Parathyroid adenoma (tissue), 2 donors: ENCODE data around the gene MAP7.

Experiments
- H2AFZ ChIP-seq: fragments of 300-600 bp; sonication (generic); one replicate; pipeline ENCODE4 v1.7.0; 2017; ENCODE audit warnings: antibody characterized with exemption, mild to moderate bottlenecking
- H3K27ac ChIP-seq: fragments of 300-600 bp; sonication (generic); one replicate; pipeline ENCODE4 v1.7.0; 2017
- H3K27me3 ChIP-seq: fragments of 300-600 bp; sonication (generic); one replicate; pipeline ENCODE4 v1.7.0; 2017; ENCODE audit warnings: low read length; ENCODE audit not compliant: control insufficient read depth, insufficient read depth
- H3K36me3 ChIP-seq: fragments of 300-600 bp; sonication (generic); one replicate; pipeline ENCODE4 v1.7.0; 2017; ENCODE audit warnings: low read length; ENCODE audit not compliant: control insufficient read depth, insufficient read depth
- H3K4me1 ChIP-seq: fragments of 300-600 bp; sonication (generic); one replicate; pipeline ENCODE4 v1.7.0; 2017; ENCODE audit warnings: control low read depth
- H3K4me2 ChIP-seq: fragments of 300-600 bp; sonication (generic); one replicate; pipeline ENCODE4 v1.7.0; 2017; ENCODE audit warnings: low read length
- H3K4me3 ChIP-seq: fragments of 300-600 bp; sonication (generic); one replicate; pipeline ENCODE4 v1.7.0; 2017; ENCODE audit warnings: low read depth, low read length
- H3K79me2 ChIP-seq: fragments of 300-600 bp; sonication (generic); one replicate; pipeline ENCODE4 v1.7.0; 2017; ENCODE audit warnings: control low read depth
- H3K9ac ChIP-seq: fragments of 300-600 bp; sonication (generic); one replicate; pipeline ENCODE4 v1.7.0; 2017; ENCODE audit warnings: mild to moderate bottlenecking
- H3K9me3 ChIP-seq: fragments of 300-600 bp; sonication (generic); one replicate; pipeline ENCODE4 v1.7.0; 2017; ENCODE audit warnings: low read length; ENCODE audit not compliant: control insufficient read depth
- TF ChIP-seq, protein P1 (sequence below): fragments of 300-600 bp; sonication (generic); IDR thresholded peaks from one replicate; pipeline ENCODE4 v1.7.0; 2017; ENCODE audit warnings: antibody characterized with exemption, mild to moderate bottlenecking
- donor health status: primary hyperparathyroidism.

Gene MAP7

DNA sequence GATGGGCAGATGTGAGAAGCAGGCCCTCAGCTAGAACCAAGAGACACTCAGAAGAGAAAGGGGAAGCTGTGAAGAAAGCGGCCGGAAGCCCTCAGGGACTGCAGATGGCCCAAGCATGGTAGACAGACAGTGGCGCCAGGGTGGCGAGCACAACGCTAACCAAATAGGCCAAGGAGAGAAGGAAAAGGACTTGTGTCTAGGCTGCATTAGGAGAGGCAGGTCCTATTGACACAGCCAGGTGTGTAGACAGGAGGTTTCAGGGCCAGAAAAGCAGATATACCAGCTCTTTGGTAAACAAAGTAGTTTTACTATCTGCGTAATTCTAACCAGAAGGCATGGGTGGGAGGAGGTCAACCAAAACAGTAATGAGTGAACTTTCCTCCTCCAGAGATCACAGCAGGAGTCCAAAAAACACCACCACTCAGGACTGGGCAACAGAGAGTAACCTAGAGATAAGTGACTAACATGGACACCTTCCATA lies 15.8 kb upstream of the MAP7 start:
- TF ChIP-seq, protein P1, sequence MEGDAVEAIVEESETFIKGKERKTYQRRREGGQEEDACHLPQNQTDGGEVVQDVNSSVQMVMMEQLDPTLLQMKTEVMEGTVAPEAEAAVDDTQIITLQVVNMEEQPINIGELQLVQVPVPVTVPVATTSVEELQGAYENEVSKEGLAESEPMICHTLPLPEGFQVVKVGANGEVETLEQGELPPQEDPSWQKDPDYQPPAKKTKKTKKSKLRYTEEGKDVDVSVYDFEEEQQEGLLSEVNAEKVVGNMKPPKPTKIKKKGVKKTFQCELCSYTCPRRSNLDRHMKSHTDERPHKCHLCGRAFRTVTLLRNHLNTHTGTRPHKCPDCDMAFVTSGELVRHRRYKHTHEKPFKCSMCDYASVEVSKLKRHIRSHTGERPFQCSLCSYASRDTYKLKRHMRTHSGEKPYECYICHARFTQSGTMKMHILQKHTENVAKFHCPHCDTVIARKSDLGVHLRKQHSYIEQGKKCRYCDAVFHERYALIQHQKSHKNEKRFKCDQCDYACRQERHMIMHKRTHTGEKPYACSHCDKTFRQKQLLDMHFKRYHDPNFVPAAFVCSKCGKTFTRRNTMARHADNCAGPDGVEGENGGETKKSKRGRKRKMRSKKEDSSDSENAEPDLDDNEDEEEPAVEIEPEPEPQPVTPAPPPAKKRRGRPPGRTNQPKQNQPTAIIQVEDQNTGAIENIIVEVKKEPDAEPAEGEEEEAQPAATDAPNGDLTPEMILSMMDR: no peak
- no peak overlapping the region for H3K4me2 ChIP-seq
- H3K9me3 ChIP-seq: no peaks in the 10 kb centered on the region
- peaks cover 29% of the 10 kb centered on the region for H3K4me1 ChIP-seq
- H3K27me3 ChIP-seq: no peaks in the 10 kb centered on the region
- H2AFZ ChIP-seq: peak overlapping the region; percentile 63
- no peak overlapping the region for H3K9ac ChIP-seq
- no peaks in the 10 kb centered on the region for H3K36me3 ChIP-seq
- H3K79me2 ChIP-seq: no peaks in the 10 kb centered on the region
- no peak overlapping the region for H3K4me3 ChIP-seq
- peak overlapping the region; percentile 37 for H3K27ac ChIP-seq

- Histone ChIP-seq H3K27ac (peak overlapping the region; percentile 67), H3K4me3 (no peak overlapping the region), H3K4me1 (peaks cover 29% of the 10 kb centered on the region), H3K36me3 (no peaks in the 10 kb centered on the region), H2AFZ (peak overlapping the region; percentile 71), H3K9ac (no peak overlapping the region), H3K4me2 (peak overlapping the region; percentile 51), H3K9me3 (no peaks in the 10 kb centered on the region), H3K27me3 (no peaks in the 10 kb centered on the region), H3K79me2 (no peaks in the 10 kb centered on the region)
- TF ChIP-seq, protein P1: no peak
These were observed 14.0 kb upstream of the MAP7 start for GRCh38 chr6:136564180-136564579.

GRCh38 chr6:136563386-136564152 lies 13.3 kb upstream of the MAP7 start:
- Histone ChIP-seq H3K4me2 (peak overlapping the region; percentile 51), H3K4me3 (no peak overlapping the region), H2AFZ (peak overlapping the region; percentile 71), H3K9me3 (no peaks in the 10 kb centered on the region), H3K9ac (no peak overlapping the region), H3K36me3 (no peaks in the 10 kb centered on the region), H3K79me2 (no peaks in the 10 kb centered on the region), H3K27ac (peak overlapping the region; percentile 67), H3K27me3 (no peaks in the 10 kb centered on the region), H3K4me1 (peaks cover 29% of the 10 kb centered on the region)
- TF ChIP-seq, protein P1: no peak

DNA sequence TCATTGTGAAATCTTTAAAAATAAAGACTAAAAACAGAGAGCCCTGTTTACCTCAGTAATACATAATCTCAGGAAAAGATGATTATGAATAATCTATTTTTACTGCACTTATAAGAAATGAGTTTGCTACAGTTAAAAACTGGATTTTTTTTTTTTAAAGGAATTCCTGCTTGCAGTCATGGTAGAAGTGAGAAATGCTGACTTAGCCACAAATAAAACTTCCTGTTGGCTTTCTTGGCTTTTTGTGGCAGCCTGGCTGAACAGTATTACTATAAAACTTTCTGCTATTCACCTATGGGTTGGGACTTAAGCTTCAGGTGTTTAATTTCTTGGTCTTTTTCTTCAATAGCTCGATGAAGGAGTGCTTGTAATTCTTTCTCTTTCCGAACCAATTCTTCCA lies 12.0 kb upstream of the MAP7 start:
- Histone ChIP-seq H3K27me3 (no peaks in the 10 kb centered on the region), H3K4me2 (peak overlapping the region; percentile 20), H3K4me3 (no peak overlapping the region), H3K4me1 (peaks cover 29% of the 10 kb centered on the region), H3K9ac (no peak overlapping the region), H3K36me3 (no peaks in the 10 kb centered on the region), H3K79me2 (no peaks in the 10 kb centered on the region), H3K9me3 (no peaks in the 10 kb centered on the region), H3K27ac (peak overlapping the region; percentile 67), H2AFZ (peak overlapping the region; percentile 40)
- TF ChIP-seq, protein P1: no peak
